ENCODE results near the gene SLC4A8.

DNA sequence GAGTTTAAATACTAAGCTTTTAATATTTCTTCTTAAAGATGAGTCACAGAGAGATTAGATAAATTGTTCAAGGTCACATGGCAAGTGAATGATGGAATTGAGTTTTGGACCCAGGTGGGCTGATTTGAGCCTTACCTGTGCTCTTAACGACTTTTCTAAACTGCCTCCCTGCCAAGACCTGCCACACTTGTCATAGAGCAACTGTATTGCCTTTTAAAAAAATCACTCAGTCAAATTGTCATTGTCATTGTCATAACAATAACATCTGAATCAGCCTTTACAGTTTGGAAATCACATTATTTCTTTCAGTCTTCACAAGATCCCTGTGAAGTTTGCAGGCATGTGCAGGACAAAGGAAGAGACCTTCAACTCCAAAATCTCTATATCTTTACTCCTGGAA lies 25.7 kb downstream of the SLC4A8 start:
- TF ChIP-seq POLR2A (IDR thresholded peaks at IDR 0.05; ENCODE audit: borderline replicate concordance, extremely low read depth, insufficient read depth, insufficient read length) (no peak), CEBPB (IDR thresholded peaks at IDR 0.05; ENCODE audit: low read depth) (no peak), ZFX (IDR thresholded peaks at IDR 0.05) (no peak), RAD21 (IDR thresholded peaks at IDR 0.05; ENCODE audit: low read depth) (no peak), EZH2phosphoT487 (IDR thresholded peaks at IDR 0.05; ENCODE audit: borderline replicate concordance) (no peak), TCF7L2 (IDR thresholded peaks at IDR 0.05; ENCODE audit: borderline replicate concordance, extremely low read depth, insufficient read depth, insufficient read length) (no peak), SRF (IDR thresholded peaks at IDR 0.05; ENCODE audit: low read depth) (no peak)
- TF ChIP-seq, protein P1, sequence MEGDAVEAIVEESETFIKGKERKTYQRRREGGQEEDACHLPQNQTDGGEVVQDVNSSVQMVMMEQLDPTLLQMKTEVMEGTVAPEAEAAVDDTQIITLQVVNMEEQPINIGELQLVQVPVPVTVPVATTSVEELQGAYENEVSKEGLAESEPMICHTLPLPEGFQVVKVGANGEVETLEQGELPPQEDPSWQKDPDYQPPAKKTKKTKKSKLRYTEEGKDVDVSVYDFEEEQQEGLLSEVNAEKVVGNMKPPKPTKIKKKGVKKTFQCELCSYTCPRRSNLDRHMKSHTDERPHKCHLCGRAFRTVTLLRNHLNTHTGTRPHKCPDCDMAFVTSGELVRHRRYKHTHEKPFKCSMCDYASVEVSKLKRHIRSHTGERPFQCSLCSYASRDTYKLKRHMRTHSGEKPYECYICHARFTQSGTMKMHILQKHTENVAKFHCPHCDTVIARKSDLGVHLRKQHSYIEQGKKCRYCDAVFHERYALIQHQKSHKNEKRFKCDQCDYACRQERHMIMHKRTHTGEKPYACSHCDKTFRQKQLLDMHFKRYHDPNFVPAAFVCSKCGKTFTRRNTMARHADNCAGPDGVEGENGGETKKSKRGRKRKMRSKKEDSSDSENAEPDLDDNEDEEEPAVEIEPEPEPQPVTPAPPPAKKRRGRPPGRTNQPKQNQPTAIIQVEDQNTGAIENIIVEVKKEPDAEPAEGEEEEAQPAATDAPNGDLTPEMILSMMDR (IDR thresholded peaks at IDR 0.05 in 2 of 3, conservative IDR thresholded peaks at IDR 0.05 in 1 of 3; ENCODE audit: borderline replicate concordance in 1 of 3, insufficient read depth in 1 of 3, low read depth in 2 of 3, low read length in 2 of 3): no peak
- TF ChIP-seq, protein P2, sequence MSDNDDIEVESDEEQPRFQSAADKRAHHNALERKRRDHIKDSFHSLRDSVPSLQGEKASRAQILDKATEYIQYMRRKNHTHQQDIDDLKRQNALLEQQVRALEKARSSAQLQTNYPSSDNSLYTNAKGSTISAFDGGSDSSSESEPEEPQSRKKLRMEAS (IDR thresholded peaks at IDR 0.05): no peak

All from HCT116 (cell line).